Measurements from ENCODE around the gene CORO2B. TPM values are rescaled to one million over a fixed set of nuclear protein-coding genes. Genes with fewer than 3 reads are reported as not detected.
A peak's percentile ranks its signal among the peaks of the same experiment; 100 is the strongest.

CORO2B gene
- total RNA-seq, 6 donors from 2014 or later: 0.79 to 9.0 (median 2.0) TPM

DNA sequence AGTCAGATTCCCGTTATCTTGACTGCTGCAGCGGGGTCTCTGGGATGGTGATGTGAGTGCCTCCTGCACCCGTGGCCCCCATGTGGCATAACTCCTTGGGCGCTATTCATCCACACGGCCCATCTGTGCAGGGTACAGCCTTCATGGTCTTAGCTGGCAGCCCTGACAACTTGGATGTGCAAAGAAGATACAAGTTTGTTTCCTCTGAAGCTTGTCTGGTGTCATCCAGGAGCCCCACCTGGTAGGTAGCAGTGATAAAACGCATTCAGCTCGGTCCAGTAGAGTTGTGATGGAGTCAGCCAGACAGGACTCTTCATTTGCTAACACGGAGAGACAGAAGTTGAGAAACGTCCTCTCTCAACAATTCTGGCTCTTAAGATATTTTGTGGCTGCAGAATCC lies 53.3 kb downstream of the CORO2B start:
- ATAC-seq (ENCODE audit: low FRiP score in 2 of 2) (no peak), DNase-seq (no peak)
- no peak for TF ChIP-seq EP300 (IDR thresholded peaks at IDR 0.05)
- no peak for TF ChIP-seq POLR2A (IDR thresholded peaks at IDR 0.05)
- no peak for TF ChIP-seq POLR2AphosphoS5 (IDR thresholded peaks at IDR 0.05)
- TF ChIP-seq, protein P1, sequence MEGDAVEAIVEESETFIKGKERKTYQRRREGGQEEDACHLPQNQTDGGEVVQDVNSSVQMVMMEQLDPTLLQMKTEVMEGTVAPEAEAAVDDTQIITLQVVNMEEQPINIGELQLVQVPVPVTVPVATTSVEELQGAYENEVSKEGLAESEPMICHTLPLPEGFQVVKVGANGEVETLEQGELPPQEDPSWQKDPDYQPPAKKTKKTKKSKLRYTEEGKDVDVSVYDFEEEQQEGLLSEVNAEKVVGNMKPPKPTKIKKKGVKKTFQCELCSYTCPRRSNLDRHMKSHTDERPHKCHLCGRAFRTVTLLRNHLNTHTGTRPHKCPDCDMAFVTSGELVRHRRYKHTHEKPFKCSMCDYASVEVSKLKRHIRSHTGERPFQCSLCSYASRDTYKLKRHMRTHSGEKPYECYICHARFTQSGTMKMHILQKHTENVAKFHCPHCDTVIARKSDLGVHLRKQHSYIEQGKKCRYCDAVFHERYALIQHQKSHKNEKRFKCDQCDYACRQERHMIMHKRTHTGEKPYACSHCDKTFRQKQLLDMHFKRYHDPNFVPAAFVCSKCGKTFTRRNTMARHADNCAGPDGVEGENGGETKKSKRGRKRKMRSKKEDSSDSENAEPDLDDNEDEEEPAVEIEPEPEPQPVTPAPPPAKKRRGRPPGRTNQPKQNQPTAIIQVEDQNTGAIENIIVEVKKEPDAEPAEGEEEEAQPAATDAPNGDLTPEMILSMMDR (IDR thresholded peaks at IDR 0.05): no peak
- WGBS, 2 donors: 76 to 83% methylated on average over 7 to 9 of the region's 9 CpGs
- Histone ChIP-seq H3K4me3 (no peak overlapping the region), H3K9me3 (no peaks in the 10 kb centered on the region), H3K4me1 (peaks cover 0 to 11% (median 3%) of the 10 kb centered on the region in 4 donors), H3K36me3 (no peaks in the 10 kb centered on the region), H3K27me3 (no peaks in the 10 kb centered on the region), H3K27ac (no peak overlapping the region)

DNA sequence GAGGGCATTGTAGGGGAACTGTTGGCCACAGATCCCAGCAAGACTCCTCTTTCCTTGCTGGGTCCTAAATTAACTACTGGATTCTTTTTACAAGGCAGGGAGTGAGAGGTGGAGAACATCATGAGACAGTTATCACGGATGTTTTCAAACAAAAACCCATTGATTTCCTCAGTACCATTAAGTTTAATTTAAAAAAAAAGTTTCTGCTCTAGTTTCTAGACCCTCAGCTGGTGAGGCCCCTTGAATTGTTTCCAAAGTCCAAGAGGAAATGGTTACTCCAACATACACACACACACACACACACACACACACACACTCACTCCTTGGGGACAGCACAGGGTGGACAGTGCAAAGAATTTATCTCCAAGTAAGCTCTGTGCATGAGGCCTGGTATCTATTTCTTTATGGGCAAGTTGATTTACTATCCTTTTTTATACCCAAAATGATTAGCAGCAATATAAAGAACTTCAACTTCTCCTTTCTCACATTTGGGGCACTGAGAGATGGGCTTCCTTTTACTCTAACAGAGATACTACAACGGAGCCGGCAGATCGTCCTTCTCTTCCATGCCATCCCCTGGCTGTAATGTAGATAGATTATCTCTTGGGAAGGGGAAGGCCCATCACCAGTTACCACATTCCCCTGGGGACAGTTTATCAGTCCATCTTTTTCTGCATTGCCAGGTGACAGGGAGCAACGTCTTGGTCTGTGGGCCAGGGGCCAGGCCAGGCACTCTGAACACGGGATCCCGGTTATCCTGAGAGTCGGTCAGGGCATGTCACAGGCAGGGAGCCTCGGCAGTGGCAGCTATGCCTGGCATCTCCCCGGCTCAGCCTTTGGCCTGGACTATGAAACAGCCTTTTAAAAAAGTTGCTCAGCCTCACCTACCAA lies 54.7 kb downstream of the CORO2B start:
- no peaks in the 10 kb centered on the region for H3K9me3 ChIP-seq
- H3K4me3 ChIP-seq: no peak overlapping the region
- TF ChIP-seq, protein P1 (IDR thresholded peaks at IDR 0.05): no peak
- no peak for TF ChIP-seq POLR2A (IDR thresholded peaks at IDR 0.05)
- TF ChIP-seq EP300 (IDR thresholded peaks at IDR 0.05): no peak
- TF ChIP-seq POLR2AphosphoS5 (IDR thresholded peaks at IDR 0.05): no peak
- H3K36me3 ChIP-seq: no peaks in the 10 kb centered on the region
- no peak for ATAC-seq (ENCODE audit: low FRiP score in 2 of 2)
- WGBS, 2 donors: 65 to 79% methylated on average over 5 to 10 of the region's 10 CpGs
- peaks cover 0 to 18% (median 7%) of the 10 kb centered on the region in 4 donors for H3K4me1 ChIP-seq
- no peak for DNase-seq
- H3K27me3 ChIP-seq: no peaks in the 10 kb centered on the region
- no peak overlapping the region for H3K27ac ChIP-seq

DNA sequence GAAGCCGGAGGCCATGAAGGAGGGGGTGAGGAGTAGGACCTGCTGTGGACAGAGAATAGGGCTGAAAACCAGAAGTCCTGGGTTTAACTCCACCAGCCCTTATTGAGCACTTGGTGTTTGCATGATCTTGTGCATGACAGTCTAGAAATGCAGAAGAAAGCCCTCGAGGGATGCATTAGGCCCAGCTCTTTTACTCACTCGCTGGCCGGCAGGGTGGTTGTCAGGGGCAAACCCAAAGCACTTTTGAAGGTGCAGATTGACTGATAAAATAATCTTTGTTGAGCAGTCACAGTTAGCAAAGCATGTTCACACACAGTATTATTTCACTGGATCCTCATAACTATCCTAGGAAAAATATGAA lies 55.3 kb downstream of the CORO2B start:
- Histone ChIP-seq H3K27ac (no peak overlapping the region), H3K36me3 (no peaks in the 10 kb centered on the region), H3K4me1 (peaks cover 6 to 20% (median 9%) of the 10 kb centered on the region in 4 donors), H3K4me3 (no peak overlapping the region), H3K27me3 (no peaks in the 10 kb centered on the region), H3K9me3 (no peaks in the 10 kb centered on the region)
- ATAC-seq (ENCODE audit: low FRiP score in 2 of 2): no peak
- no peak for DNase-seq
- 89 to 91% methylated on average over 4 of the region's 4 CpGs for WGBS, 2 donors
- TF ChIP-seq EP300 (IDR thresholded peaks at IDR 0.05) (no peak), POLR2A (IDR thresholded peaks at IDR 0.05) (no peak), POLR2AphosphoS5 (IDR thresholded peaks at IDR 0.05) (no peak)
- TF ChIP-seq, protein P1 (IDR thresholded peaks at IDR 0.05): no peak

DNA sequence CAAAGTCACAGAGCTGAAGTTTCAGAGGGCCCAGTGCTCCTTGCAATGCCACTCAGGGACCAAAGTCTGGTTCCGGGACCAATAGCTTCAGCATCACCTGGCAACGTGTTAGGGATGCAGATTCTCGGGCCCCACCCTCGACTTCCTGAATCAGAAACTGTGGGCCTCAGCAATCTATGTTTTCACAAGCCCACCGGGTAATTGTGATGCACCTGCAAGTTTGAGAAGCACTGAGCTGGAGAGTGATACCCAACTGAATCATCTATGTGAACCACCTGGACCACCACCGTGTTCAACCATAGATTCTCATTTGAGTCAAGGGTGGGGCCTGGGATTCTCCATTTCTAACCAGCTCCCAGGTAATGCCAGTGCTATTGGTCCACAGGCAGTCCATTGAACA lies 55.7 kb downstream of the CORO2B start:
- WGBS, 2 donors: 80 to 88% methylated on average over 1 to 6 of the region's 6 CpGs
- no peak for ATAC-seq (ENCODE audit: low FRiP score in 2 of 2)
- no peak overlapping the region for H3K4me3 ChIP-seq
- H3K27me3 ChIP-seq: no peaks in the 10 kb centered on the region
- no peaks in the 10 kb centered on the region for H3K36me3 ChIP-seq
- no peak overlapping the region for H3K27ac ChIP-seq
- H3K9me3 ChIP-seq: no peaks in the 10 kb centered on the region
- DNase-seq: no peak
- TF ChIP-seq POLR2A (IDR thresholded peaks at IDR 0.05): no peak
- H3K4me1 ChIP-seq: peaks cover 6 to 20% (median 9%) of the 10 kb centered on the region in 4 donors

DNA sequence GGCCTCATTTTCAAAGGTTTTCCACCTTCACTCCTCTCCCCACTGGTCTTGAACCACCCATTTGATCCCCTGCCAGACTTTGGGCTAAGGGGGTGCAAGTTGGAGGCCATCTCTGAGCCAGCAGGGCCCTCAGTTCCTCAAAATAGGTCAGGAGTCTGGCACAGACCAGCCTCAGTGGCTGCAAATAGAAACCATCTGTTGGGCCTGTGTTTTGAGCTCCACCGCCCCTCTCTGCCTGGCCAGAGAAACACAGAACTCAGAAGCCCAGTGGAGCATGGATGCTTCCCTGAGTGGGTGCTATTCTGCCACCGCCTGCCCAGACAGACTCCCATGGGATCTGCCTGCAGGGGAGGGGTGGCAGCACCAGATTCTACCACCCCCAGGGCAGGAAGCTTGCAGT lies 56.3 kb downstream of the CORO2B start:
- no peak overlapping the region for H3K4me3 ChIP-seq
- peaks cover 6 to 20% (median 11%) of the 10 kb centered on the region in 4 donors for H3K4me1 ChIP-seq
- no peaks in the 10 kb centered on the region for H3K27me3 ChIP-seq
- ATAC-seq (ENCODE audit: low FRiP score in 2 of 2): peak in 1 of 2 donors; percentile 12
- TF ChIP-seq POLR2AphosphoS5 (IDR thresholded peaks at IDR 0.05) (no peak), EP300 (IDR thresholded peaks at IDR 0.05) (no peak), POLR2A (IDR thresholded peaks at IDR 0.05) (no peak)
- TF ChIP-seq, protein P1 (IDR thresholded peaks at IDR 0.05): no peak
- H3K36me3 ChIP-seq: no peaks in the 10 kb centered on the region
- WGBS, 2 donors: 80 to 100% methylated on average over 1 of the region's 2 CpGs
- no peaks in the 10 kb centered on the region for H3K9me3 ChIP-seq
- DNase-seq: no peak
- no peak overlapping the region for H3K27ac ChIP-seq
